WTC11 (cell line): ENCODE data around the gene SMYD3.

Experiments used
- KAT7 ChIP-seq: sonication (generic); formaldehyde crosslinking; IDR thresholded peaks from 2 replicates; pipeline ENCODE4 v1.8.1; 2023; ENCODE audit warnings: missing genetic modification reagents, mild to moderate bottlenecking, borderline replicate concordance
- NFYB ChIP-seq: sonication (generic); formaldehyde crosslinking; conservative IDR thresholded peaks from 2 replicates; pipeline ENCODE4 v1.8.0; 2022; ENCODE audit warnings: low read depth, missing genetic modification reagents
- NR3C1 ChIP-seq: sonication (generic); formaldehyde crosslinking; conservative IDR thresholded peaks from 2 replicates; pipeline ENCODE4 v1.8.1; 2023; ENCODE audit warnings: low read depth, mild to moderate bottlenecking, missing genetic modification reagents
- TEAD1 ChIP-seq: sonication (generic); formaldehyde crosslinking; IDR thresholded peaks from 2 replicates; pipeline ENCODE4 v1.8.0; 2022; ENCODE audit warnings: mild to moderate bottlenecking, missing genetic modification reagents
- TF ChIP-seq, protein P1 (sequence below): fragments of 200-600 bp; IDR thresholded peaks from 2 replicates; pipeline ENCODE4 v1.8.0; 2022; ENCODE audit warnings: antibody characterized with exemption

DNA sequence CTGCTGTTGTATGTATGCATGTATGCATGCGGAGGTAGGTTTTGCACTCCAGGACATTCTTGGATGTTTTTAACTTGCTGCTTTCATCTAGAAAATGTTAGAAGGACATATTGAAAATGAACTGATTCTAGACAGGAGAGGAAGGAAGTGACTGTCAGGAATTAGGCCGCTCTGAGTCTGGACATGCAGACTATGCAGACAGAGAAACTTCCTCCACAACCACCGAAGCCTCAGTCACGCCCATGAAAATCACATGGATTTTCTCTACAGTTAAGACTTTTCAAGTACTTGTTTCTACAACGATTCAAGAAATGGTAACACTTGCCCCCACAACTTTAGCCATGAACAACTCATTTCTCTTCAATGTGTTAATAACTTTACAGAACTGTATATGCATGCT, 211.1 kb downstream of the SMYD3 start:
- TF ChIP-seq, protein P1, sequence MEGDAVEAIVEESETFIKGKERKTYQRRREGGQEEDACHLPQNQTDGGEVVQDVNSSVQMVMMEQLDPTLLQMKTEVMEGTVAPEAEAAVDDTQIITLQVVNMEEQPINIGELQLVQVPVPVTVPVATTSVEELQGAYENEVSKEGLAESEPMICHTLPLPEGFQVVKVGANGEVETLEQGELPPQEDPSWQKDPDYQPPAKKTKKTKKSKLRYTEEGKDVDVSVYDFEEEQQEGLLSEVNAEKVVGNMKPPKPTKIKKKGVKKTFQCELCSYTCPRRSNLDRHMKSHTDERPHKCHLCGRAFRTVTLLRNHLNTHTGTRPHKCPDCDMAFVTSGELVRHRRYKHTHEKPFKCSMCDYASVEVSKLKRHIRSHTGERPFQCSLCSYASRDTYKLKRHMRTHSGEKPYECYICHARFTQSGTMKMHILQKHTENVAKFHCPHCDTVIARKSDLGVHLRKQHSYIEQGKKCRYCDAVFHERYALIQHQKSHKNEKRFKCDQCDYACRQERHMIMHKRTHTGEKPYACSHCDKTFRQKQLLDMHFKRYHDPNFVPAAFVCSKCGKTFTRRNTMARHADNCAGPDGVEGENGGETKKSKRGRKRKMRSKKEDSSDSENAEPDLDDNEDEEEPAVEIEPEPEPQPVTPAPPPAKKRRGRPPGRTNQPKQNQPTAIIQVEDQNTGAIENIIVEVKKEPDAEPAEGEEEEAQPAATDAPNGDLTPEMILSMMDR: no peak
- no peak for TF ChIP-seq NFYB
- no peak for TF ChIP-seq KAT7 (CRISPR knock-in tag)
- no peak for TF ChIP-seq TEAD1 (CRISPR knock-in tag)
- TF ChIP-seq NR3C1 (CRISPR knock-in tag): no peak
